Pancreas (tissue), 10 donors: ENCODE data around the gene SYNPO2. TPM values are rescaled to one million over a fixed set of nuclear protein-coding genes. Genes with fewer than 3 reads are reported as not detected.

Experiments used
- ATAC-seq, 4 donors: fragments of 200-7000 bp; cut with Tn5 transposase; one replicate each; pipeline versions ENCODE4 v1.8.0 to v1.9.1; 2020; ENCODE audit warnings: mild to moderate bottlenecking in 4 of 4, moderate library complexity in 4 of 4
- DNase-seq, 6 donors: peaks; one replicate each; pipeline ENCODE4 v3.0.0-alpha.2; 2020
- FAIRE-seq: peaks from 2 replicates; lab custom pipeline; 2012; peaks lifted over from hg19 to GRCh38; lab: Jason Lieb, UNC
- H3K27ac ChIP-seq, 4 donors: fragments of 200-600 bp; sonication (generic); 1 replicate in 3 of 4; 2 replicates in 1 of 4; pipeline versions ENCODE4 v1.5.0 to v1.8.0; 2020
- H3K27me3 ChIP-seq, 4 donors: fragments of 200-600 bp; one replicate each; pipeline ENCODE4 v1.8.0; 2021
- H3K36me3 ChIP-seq, 3 donors: fragments of 200-600 bp; sonication (generic) in 1 of 3; one replicate each; pipeline versions ENCODE4 v1.5.0 to v1.8.0; 2020 to 2021
- H3K4me1 ChIP-seq, 3 donors: fragments of 200-600 bp; one replicate each; pipeline ENCODE4 v1.8.0; 2021
- H3K4me3 ChIP-seq, 4 donors: fragments of 200-600 bp; sonication (generic) in 2 of 4; one replicate each; pipeline versions ENCODE4 v1.5.0 to v1.8.0; 2020 to 2021
- H3K9me3 ChIP-seq, 4 donors: fragments of 200-600 bp; one replicate each; pipeline ENCODE4 v1.8.0; 2021
- WGBS, 2 donors: extraction: QIAGEN DNeasy Blood & Tissue Kit; methylation state at CpG; one replicate each; pipeline ENCODE4 v1.1.7; 2013; 5-methylcytosine and 5-hydroxymethylcytosine counted together
- intact Hi-C, 3 donors: fragments of 100-400 bp; cut with DNase I; formaldehyde crosslinking; loops; one replicate each; pipeline versions ENCODE4 v1.11.1 to v1.14.2; 2022
- polyA plus RNA-seq, 2 donors: library from polyadenylated mRNA; stranded (reverse); fragments of 200-250 nt; gene quantifications; one replicate each; pipeline ENCODE4 v1.2.3, GENCODE V29; 2013
- total RNA-seq, 6 donors: library from RNA; stranded (reverse); fragmentation: NEBNext Ultra II Directional in 4 of 6; extraction: Animal tissue kit (Norgen Biotek cat#: 25700) in 4 of 6; gene quantifications; one replicate each; pipeline versions ENCODE4 v1.2.1 to v1.2.4, GENCODE V29; 2021 to 2023
- TF ChIP-seq, protein P1 (sequence below), 4 donors: fragments of 200-600 bp; sonication (generic) in 3 of 4; IDR thresholded peaks; one replicate each; pipeline versions ENCODE4 v1.5.0 to v1.8.0; 2021; ENCODE audit warnings: antibody characterized with exemption in 4 of 4
- donor health status: healthy with polysubstance abuse.
- donor health status: DM: no; HTN: no; CAD: no; lungs with moderate emphysema.
- donor health status: DM: no; HTN: no; CAD: no.
- donor health status: control.
- donor health status: control.
- donor health status: Bipolar disorder and iron deficiency.
- donor health status: DM: yes; HTN: yes; CAD: no.
- donor health status: DM: no; HTN: no; CAD: no.
- donor health status: DM: no; HTN: no; CAD: no.
- donor health status: DM: yes; HTN: yes; CAD: no.

Gene SYNPO2
- total and polyA plus RNA-seq, 8 donors, result 2.1 to 10.9 (median 4.1) TPM

DNA sequence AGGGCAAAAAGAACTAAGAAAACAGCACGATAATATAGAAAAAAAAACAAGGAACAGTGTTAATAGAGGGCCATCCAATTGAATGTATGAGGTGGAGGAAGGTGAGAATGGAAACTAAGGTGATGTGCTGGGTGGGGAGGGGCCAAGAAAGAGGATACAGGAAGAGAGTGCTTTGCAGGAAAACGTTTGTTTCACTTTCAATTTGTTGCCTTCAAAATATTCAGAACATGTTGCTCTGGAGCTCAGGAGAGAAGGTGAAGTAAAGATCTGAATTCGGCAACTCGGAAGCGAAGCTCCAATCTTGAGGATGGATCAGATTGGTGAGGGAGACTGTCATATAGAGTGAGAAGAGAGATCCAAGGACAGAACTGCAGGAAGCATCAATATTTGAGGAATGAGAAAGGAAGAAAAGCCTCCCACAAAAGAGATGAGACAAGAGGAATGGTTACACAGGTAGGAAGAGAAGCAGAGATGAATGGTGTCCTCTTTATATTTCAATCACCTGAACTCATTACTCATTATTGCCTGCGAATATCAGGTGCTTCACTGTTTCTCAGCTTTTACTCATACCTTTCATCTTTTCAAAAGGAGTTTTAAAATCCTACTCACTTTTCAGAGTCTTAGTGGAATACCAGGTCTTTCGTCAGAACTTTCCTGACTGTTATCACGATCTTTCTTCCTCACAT, 38.0 kb upstream of the SYNPO2 start:
- peak in 3 of 4 donors; percentile 65 to 85 (median 82) for ATAC-seq
- Histone ChIP-seq H3K9me3 (no peaks in the 10 kb centered on the region), H3K36me3 (no peaks in the 10 kb centered on the region), H3K4me1 (peaks cover 0 to 6% (median 0%) of the 10 kb centered on the region in 3 donors), H3K27ac (no peak overlapping the region), H3K27me3 (no peaks in the 10 kb centered on the region), H3K4me3 (peak overlapping the region in 2 of 4 donors; percentile 8 to 34)
- no peak for DNase-seq
- intact Hi-C loops, result no loop called here
- FAIRE-seq, result no peak
- TF ChIP-seq, protein P1, sequence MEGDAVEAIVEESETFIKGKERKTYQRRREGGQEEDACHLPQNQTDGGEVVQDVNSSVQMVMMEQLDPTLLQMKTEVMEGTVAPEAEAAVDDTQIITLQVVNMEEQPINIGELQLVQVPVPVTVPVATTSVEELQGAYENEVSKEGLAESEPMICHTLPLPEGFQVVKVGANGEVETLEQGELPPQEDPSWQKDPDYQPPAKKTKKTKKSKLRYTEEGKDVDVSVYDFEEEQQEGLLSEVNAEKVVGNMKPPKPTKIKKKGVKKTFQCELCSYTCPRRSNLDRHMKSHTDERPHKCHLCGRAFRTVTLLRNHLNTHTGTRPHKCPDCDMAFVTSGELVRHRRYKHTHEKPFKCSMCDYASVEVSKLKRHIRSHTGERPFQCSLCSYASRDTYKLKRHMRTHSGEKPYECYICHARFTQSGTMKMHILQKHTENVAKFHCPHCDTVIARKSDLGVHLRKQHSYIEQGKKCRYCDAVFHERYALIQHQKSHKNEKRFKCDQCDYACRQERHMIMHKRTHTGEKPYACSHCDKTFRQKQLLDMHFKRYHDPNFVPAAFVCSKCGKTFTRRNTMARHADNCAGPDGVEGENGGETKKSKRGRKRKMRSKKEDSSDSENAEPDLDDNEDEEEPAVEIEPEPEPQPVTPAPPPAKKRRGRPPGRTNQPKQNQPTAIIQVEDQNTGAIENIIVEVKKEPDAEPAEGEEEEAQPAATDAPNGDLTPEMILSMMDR (IDR thresholded peaks at IDR 0.05), result no peak
- 45 to 51% methylated on average over 8 of the region's 8 CpGs for WGBS, 2 donors

DNA sequence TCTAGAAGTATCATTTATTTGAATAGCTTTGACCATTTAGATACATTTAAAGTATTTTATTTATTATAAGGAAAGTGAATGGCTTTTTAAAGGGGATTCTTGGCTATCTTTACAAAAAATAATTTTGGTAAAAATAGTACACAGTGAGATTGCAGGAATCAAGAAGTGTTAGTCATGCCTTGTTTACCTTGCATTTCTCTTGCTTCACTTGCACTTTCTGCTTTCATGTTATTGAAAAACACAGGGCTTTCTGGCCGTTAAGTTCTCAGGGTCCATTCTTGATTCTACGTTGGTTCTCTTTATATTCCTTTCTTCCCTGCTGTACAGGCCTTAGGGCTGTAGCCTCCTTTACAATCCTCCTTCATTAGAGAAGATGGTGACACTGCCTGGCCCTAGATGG, 30.9 kb upstream of the SYNPO2 start:
- DNase-seq, result no peak
- TF ChIP-seq, protein P1 (IDR thresholded peaks at IDR 0.05), result no peak
- Histone ChIP-seq H3K4me3 (no peak overlapping the region), H3K27me3 (no peaks in the 10 kb centered on the region), H3K9me3 (no peaks in the 10 kb centered on the region), H3K27ac (no peak overlapping the region), H3K36me3 (no peaks in the 10 kb centered on the region), H3K4me1 (peaks cover 0 to 6% (median 0%) of the 10 kb centered on the region in 3 donors)
- 72 to 75% methylated on average over 2 of the region's 2 CpGs for WGBS, 2 donors
- peak in 1 of 4 donors; percentile 69 for ATAC-seq
- intact Hi-C loops, result no loop called here
- FAIRE-seq, result peak; percentile 47

DNA sequence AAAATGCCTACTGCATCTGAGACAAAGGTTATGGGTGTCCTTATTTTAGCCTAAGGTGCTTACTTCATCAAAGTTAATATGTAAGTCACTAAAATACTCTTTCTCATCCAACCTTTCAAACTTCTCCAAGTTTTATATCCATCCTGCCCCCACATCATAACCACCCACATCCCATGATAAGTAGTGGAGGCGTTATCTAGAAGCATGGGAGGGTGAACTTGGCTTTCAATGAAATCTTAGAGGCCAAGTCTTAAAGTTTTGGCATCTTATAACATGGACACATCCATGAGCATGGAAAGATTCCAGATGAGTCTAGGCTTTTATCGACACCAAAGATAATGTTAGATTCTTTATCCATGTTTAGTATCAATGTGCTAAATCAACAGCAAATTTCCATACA, 29.9 kb upstream of the SYNPO2 start:
- TF ChIP-seq, protein P1 (IDR thresholded peaks at IDR 0.05), result no peak
- ATAC-seq (no peak), FAIRE-seq (no peak), DNase-seq (no peak)
- WGBS, 2 donors, result 85 to 87% methylated on average over 2 of the region's 2 CpGs
- no peak overlapping the region for H3K4me3 ChIP-seq
- H3K9me3 ChIP-seq, result no peaks in the 10 kb centered on the region
- H3K4me1 ChIP-seq, result peaks cover 0 to 6% (median 0%) of the 10 kb centered on the region in 3 donors
- no peak overlapping the region for H3K27ac ChIP-seq
- intact Hi-C loops, result no loop called here
- no peaks in the 10 kb centered on the region for H3K36me3 ChIP-seq
- no peaks in the 10 kb centered on the region for H3K27me3 ChIP-seq

DNA sequence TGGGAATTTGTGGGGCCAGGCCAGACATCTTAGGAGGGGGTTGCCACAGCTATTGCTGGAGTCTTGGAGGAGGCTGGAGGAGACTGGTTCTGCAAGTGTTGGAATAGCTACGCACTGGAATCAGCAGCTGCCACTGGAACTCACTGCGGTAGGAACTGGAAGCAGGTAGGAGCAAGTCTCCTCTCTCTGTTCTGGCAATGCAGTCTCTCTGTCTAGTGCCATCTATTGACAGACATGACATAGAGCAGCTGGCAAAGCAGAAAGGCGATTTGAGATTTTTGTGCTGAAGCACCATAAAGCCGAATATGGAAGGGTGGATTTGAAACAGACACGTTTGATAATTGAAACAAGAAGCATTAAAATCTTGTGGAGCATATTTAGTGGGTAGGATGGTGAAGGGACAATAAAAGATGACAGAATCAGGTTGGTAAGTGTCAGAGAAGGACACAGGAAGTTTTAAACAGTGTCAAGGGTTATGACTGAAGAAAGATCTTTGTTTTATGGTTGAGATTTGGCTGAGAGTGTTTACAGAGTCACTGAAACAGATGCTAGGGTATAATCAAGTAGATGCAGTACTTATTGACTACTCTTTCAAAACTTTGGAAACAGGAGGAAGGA, 23.5 kb upstream of the SYNPO2 start:
- Histone ChIP-seq H3K27ac (no peak overlapping the region), H3K27me3 (no peaks in the 10 kb centered on the region), H3K9me3 (no peaks in the 10 kb centered on the region), H3K4me1 (no peaks in the 10 kb centered on the region), H3K36me3 (no peaks in the 10 kb centered on the region), H3K4me3 (no peak overlapping the region)
- 9 to 12% methylated on average over 5 of the region's 5 CpGs for WGBS, 2 donors
- DNase-seq, result peak in 4 of 6 donors; percentile 33 to 65 (median 56)
- peak; percentile 26 for FAIRE-seq
- TF ChIP-seq, protein P1 (IDR thresholded peaks at IDR 0.05), result peak; percentile 13 to 59 (median 46)
- intact Hi-C loops, result loop anchor here in 1 of 3 donors (10.0 kb wide), 1 partner anchor 100 kb away; no protein-coding TSS in a partner anchor
- peak; percentile 95 to 100 (median 100) for ATAC-seq
